ENCODE data around the gene CEP192. TPM values are rescaled to one million over a fixed set of nuclear protein-coding genes. Genes with fewer than 3 reads are reported as not detected.
"Not testable (repeated sequence)": the region's sequence is repeated elsewhere in the genome, so short reads cannot be mapped to it uniquely, and the experiment has no call there.

The CEP192 gene
- total RNA-seq, 4 donors from 2014 or later = 35.3 to 80.3 (median 66.6) TPM

DNA sequence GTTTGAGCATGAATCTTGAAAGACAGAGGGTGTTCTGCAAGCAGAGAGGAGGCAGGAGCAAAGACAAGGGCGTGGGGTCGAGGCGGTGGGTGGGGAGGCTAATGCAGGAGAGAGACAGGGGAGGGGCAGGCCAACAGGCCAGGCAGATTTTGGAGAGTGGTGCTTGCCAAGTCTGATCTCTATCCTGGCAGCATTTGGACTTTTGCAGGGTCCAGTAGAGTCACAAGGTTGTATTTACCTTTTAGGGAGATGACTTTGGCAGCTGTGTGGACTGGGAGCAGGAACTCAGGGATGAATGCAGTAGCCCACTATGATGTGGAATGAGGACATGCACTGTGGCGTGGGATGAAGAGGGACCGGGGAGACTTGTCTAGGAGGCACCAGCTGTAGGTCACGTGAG, 15.7 kb upstream of the CEP192 start:
- H3K27ac ChIP-seq = no peak overlapping the region
- no peaks in the 10 kb centered on the region for H3K27me3 ChIP-seq
- no peaks in the 10 kb centered on the region for H3K36me3 ChIP-seq
- no peaks in the 10 kb centered on the region for H3K9me3 ChIP-seq
- H3K4me3 ChIP-seq = no peak overlapping the region
- DNase-seq = no peak
- intact Hi-C loops (cut with DNase I; ENCODE audit: low total_unique reads) = no loop called here
- no peak for TF ChIP-seq POLR2A (IDR thresholded peaks at IDR 0.05)
- TF ChIP-seq, protein P1, sequence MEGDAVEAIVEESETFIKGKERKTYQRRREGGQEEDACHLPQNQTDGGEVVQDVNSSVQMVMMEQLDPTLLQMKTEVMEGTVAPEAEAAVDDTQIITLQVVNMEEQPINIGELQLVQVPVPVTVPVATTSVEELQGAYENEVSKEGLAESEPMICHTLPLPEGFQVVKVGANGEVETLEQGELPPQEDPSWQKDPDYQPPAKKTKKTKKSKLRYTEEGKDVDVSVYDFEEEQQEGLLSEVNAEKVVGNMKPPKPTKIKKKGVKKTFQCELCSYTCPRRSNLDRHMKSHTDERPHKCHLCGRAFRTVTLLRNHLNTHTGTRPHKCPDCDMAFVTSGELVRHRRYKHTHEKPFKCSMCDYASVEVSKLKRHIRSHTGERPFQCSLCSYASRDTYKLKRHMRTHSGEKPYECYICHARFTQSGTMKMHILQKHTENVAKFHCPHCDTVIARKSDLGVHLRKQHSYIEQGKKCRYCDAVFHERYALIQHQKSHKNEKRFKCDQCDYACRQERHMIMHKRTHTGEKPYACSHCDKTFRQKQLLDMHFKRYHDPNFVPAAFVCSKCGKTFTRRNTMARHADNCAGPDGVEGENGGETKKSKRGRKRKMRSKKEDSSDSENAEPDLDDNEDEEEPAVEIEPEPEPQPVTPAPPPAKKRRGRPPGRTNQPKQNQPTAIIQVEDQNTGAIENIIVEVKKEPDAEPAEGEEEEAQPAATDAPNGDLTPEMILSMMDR (IDR thresholded peaks at IDR 0.05) = no peak
- H3K4me1 ChIP-seq = no peaks in the 10 kb centered on the region

- Histone ChIP-seq H3K27ac (no peak overlapping the region), H3K4me1 (no peaks in the 10 kb centered on the region), H3K36me3 (no peaks in the 10 kb centered on the region), H3K4me3 (no peak overlapping the region), H3K27me3 (no peaks in the 10 kb centered on the region), H3K9me3 (no peaks in the 10 kb centered on the region)
- no peak for TF ChIP-seq POLR2A (IDR thresholded peaks at IDR 0.05)
- TF ChIP-seq, protein P1 (IDR thresholded peaks at IDR 0.05) = no peak
- no peak for DNase-seq
- intact Hi-C loops (cut with DNase I; ENCODE audit: low total_unique reads) = no loop called here
Measured at GRCh38 chr18:12976305-12976704, 14.9 kb upstream of the CEP192 start.

DNA sequence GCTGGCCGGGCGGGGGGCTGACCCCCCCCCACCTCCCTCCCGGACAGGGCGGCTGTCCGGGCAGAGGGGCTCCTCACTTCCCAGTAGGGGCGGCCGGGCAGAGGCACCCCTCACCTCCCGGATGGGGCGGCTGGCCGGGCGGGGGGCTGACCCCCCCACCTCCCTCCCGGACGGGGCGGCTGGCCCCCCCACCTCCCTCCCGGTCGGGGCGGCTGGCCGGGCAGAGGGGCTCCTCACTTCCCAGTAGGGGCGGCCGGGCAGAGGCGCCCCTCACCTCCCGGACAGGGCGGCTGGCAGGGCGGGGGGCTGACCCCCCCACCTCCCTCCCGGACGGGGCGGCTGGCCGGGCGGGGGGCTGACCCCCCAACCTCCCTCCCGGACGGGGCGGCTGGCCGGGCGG, 11.1 kb upstream of the CEP192 start:
- H3K4me1 ChIP-seq; H3K4me3 ChIP-seq; H3K9me3 ChIP-seq; H3K27me3 ChIP-seq; H3K27ac ChIP-seq; intact Hi-C loops (cut with DNase I; ENCODE audit: low total_unique reads); H3K36me3 ChIP-seq; DNase-seq: not testable (repeated sequence)

DNA sequence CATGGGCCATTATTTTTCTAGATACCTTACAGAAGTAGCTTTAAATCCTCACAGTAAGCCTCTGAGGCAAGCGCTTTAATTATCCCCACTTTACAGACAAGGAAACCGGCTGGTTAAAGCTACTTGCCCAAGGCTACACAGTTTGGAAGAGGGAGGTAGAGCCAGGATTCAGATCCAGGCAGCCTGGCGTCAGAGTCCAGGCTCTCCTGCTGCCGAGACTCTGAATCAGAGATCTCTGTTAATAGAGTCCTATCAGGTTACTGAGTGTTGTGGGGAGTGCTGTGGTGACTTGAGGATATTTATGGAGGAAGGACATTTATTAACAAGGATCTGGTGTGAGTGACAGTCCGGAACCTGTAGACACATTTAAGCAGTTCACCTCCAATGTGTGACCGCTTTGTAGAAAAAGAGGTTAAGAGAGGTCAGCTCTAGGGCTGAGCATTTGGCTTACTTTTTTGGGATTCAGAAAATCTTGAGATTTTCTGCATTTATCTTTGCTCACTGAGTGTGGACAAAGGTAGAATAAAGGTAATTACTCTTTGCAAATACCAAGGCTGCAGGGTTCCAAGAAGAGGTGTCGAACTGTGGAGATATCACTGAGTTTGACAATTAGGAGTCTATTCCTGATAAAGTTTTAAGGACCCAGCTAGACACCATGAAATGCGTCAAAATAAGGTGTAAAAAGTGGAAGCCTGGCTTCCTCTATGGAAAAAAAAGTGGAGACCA, 1.6 kb upstream of the CEP192 start:
- H3K27ac ChIP-seq = no peak overlapping the region
- no peak overlapping the region for H3K4me3 ChIP-seq
- intact Hi-C loops (cut with DNase I; ENCODE audit: low total_unique reads) = no loop called here
- H3K9me3 ChIP-seq = no peaks in the 10 kb centered on the region
- H3K27me3 ChIP-seq = no peaks in the 10 kb centered on the region
- no peaks in the 10 kb centered on the region for H3K36me3 ChIP-seq
- no peak for DNase-seq
- peaks cover 7 to 10% of the 10 kb centered on the region in 2 donors for H3K4me1 ChIP-seq
- TF ChIP-seq POLR2A (IDR thresholded peaks at IDR 0.05) = no peak
- TF ChIP-seq, protein P1 (IDR thresholded peaks at IDR 0.05) = no peak

DNA sequence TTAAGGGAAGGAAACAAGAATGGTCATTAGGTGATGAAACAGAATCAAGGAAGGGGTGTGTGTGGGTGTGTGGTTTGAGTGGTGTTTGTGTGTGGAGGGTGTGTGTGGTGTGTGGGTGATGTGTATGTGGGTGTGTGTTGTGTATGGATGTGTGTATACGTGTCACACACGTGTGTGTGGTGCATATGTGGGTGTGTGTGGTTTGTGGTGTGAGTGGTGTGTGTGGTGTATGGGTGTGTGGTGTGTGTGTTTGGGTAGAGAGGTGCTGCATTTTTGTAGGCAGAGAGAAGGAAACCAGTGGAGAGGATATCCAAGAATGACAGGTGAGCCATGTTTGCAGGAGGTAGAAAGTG, 1.1 kb upstream of the CEP192 start:
- Histone ChIP-seq H3K4me3 (peak overlapping the region in 1 of 2 donors; percentile 99), H3K27me3 (no peaks in the 10 kb centered on the region), H3K9me3 (no peaks in the 10 kb centered on the region), H3K36me3 (no peaks in the 10 kb centered on the region), H3K4me1 (peaks cover 7 to 10% of the 10 kb centered on the region in 2 donors), H3K27ac (no peak overlapping the region)
- TF ChIP-seq, protein P1 (IDR thresholded peaks at IDR 0.05) = no peak
- TF ChIP-seq POLR2A (IDR thresholded peaks at IDR 0.05) = no peak
- no peak for DNase-seq
- intact Hi-C loops (cut with DNase I; ENCODE audit: low total_unique reads) = no loop called here

- H3K9me3 ChIP-seq = no peaks in the 10 kb centered on the region
- H3K4me3 ChIP-seq = peak overlapping the region; percentile 89 to 99
- H3K27me3 ChIP-seq = no peaks in the 10 kb centered on the region
- H3K27ac ChIP-seq = peak overlapping the region; percentile 62 to 86
- no peaks in the 10 kb centered on the region for H3K36me3 ChIP-seq
- intact Hi-C loops (cut with DNase I; ENCODE audit: low total_unique reads) = no loop called here
- H3K4me1 ChIP-seq = peaks cover 7 to 10% of the 10 kb centered on the region in 2 donors
- no peak for DNase-seq
- TF ChIP-seq, protein P1 (IDR thresholded peaks at IDR 0.05) = no peak
- no peak for TF ChIP-seq POLR2A (IDR thresholded peaks at IDR 0.05)
Measured at GRCh38 chr18:12990641-12990966, 558 bp upstream of the CEP192 start.

Data from uterus (tissue), 4 donors.